ENCODE results near the gene COL5A1.

- TF ChIP-seq, protein P1, sequence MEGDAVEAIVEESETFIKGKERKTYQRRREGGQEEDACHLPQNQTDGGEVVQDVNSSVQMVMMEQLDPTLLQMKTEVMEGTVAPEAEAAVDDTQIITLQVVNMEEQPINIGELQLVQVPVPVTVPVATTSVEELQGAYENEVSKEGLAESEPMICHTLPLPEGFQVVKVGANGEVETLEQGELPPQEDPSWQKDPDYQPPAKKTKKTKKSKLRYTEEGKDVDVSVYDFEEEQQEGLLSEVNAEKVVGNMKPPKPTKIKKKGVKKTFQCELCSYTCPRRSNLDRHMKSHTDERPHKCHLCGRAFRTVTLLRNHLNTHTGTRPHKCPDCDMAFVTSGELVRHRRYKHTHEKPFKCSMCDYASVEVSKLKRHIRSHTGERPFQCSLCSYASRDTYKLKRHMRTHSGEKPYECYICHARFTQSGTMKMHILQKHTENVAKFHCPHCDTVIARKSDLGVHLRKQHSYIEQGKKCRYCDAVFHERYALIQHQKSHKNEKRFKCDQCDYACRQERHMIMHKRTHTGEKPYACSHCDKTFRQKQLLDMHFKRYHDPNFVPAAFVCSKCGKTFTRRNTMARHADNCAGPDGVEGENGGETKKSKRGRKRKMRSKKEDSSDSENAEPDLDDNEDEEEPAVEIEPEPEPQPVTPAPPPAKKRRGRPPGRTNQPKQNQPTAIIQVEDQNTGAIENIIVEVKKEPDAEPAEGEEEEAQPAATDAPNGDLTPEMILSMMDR (IDR thresholded peaks at IDR 0.05), result no peak
- no peak for TF ChIP-seq POLR2A (IDR thresholded peaks at IDR 0.05)
Measured at GRCh38 chr9:134888603-134889190, 247.1 kb downstream of the COL5A1 start.

Data from Peyer's patch (tissue), 4 donors.